Left lung (tissue), 14 donors: ENCODE results near the gene CYP3A7. TPM values are rescaled to one million over a fixed set of nuclear protein-coding genes. Genes with fewer than 3 reads are reported as not detected.

Experiments used
- ATAC-seq: fragments of 200-7000 bp; cut with Tn5 transposase; one replicate; pipeline ENCODE4 v1.9.1; 2020; ENCODE audit warnings: moderate library complexity
- DNase-seq, 4 donors: peaks; one replicate each; pipeline ENCODE4 v3.0.0-alpha.2; 2013 to 2020
- H3K27ac ChIP-seq, 2 donors: fragments of 200-600 bp; sonication (generic) in 1 of 2; one replicate each; pipeline versions ENCODE4 v1.5.0 to v1.8.0; 2020 to 2021
- H3K27me3 ChIP-seq, 2 donors: fragments of 200-600 bp; sonication (generic) in 1 of 2; one replicate each; pipeline versions ENCODE4 v1.5.0 to v1.8.0; 2020 to 2021
- H3K36me3 ChIP-seq, 2 donors: fragments of 200-600 bp; sonication (generic) in 1 of 2; one replicate each; pipeline versions ENCODE4 v1.5.0 to v1.8.0; 2020 to 2021
- H3K4me1 ChIP-seq, 2 donors: fragments of 200-600 bp; one replicate each; pipeline ENCODE4 v1.8.0; 2021
- H3K4me3 ChIP-seq, 2 donors: fragments of 200-600 bp; sonication (generic) in 1 of 2; one replicate each; pipeline versions ENCODE4 v1.5.0 to v1.8.0; 2020 to 2021; ENCODE audit warnings: mild to moderate bottlenecking in 1 of 2
- H3K9me3 ChIP-seq, 2 donors: fragments of 200-600 bp; sonication (generic) in 1 of 2; one replicate each; pipeline versions ENCODE4 v1.5.0 to v1.8.0; 2020 to 2021
- intact Hi-C, 2 donors: fragments of 100-400 bp; cut with DNase I; formaldehyde crosslinking; loops; one replicate each; pipeline versions ENCODE4 v1.11.2 to v1.14.2; 2022
- long read RNA-seq, 12 donors: library from polyadenylated mRNA in 2 of 12; unstranded in 2 of 12; transcript quantifications; one replicate each; pipeline ENCODE4 v2.0.0 and lab custom pipeline, GENCODE V29; 2019 to 2026
- polyA plus RNA-seq, 6 donors: library from polyadenylated mRNA; unstranded; fragments of 120-200 nt; gene quantifications; one replicate each; pipeline ENCODE4 v1.2.1, GENCODE V29; 2013; ENCODE audit not compliant: insufficient read length in 6 of 6
- total RNA-seq, 2 donors: library from RNA; stranded (reverse); fragmentation: NEBNext Ultra II Directional; extraction: Animal tissue kit (Norgen Biotek cat#: 25700); gene quantifications; one replicate each; pipeline ENCODE4 v1.2.1, GENCODE V29; 2021
- TF ChIP-seq, protein P1 (sequence below), 2 donors: fragments of 200-600 bp; sonication (generic) in 1 of 2; IDR thresholded peaks; one replicate each; pipeline versions ENCODE4 v1.5.0 to v1.8.0; 2021; ENCODE audit warnings: antibody characterized with exemption in 2 of 2
- donor health status: DM: no; HTN: yes; CAD: no.
- donor health status: DM: no; HTN: no; CAD: no.

Gene CYP3A7
- total RNA-seq (under 1 TPM; 0.37 to 0.41 TPM), polyA plus RNA-seq (1 to 10 TPM in 3 of 6 donors, under 1 TPM in 3; 0.79 to 2.9 (median 0.98) TPM)
- long read RNA-seq, donor 1, result 0 reads
- long read RNA-seq, donor 2, result 0 reads
- long read RNA-seq, donor 3, result 0 reads
- long read RNA-seq, donor 4, result 0 reads
- long read RNA-seq, donor 5, result 0 reads
- long read RNA-seq, donor 6, partial matches to known transcripts, result 0 of 1 reads
- long read RNA-seq, donor 6, other reads (novel, unspliced or antisense), result 0 of 1 reads
- long read RNA-seq, donor 7, result 0 reads
- long read RNA-seq, donor 8, result 0 reads
- long read RNA-seq, donor 9, result 0 reads
- long read RNA-seq, donor 10, result 0 reads
- long read RNA-seq, donor 11, result 0 reads
- long read RNA-seq, donor 12, result 0 reads

DNA sequence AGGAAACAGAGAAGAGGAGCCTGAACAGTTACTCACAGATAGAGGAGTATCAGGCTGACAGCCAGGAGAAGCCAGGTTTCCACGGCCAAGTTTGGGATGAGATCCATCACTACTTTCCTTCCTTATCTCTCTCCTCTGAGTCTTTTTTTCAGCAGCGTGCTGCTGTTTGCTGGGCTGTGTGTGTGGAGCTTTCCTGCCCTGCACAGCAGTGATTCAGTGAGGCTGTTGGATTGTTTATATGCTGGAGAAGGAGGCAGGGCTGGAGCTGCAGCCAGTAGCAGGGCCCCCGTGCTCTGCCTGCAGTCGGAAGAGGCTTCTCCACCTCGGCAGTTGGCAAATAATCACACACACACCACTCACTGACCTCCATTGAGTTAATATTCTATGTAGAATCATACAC is at the start of gene CYP3A7:
Gene CYP3A7 (minus strand): TSS at position 210 of the 400 bp plus-strand sequence. CDS start 103 bp downstream, at position 107.
- no peaks in the 10 kb centered on the region for H3K36me3 ChIP-seq
- intact Hi-C loops, result no loop called here
- H3K27me3 ChIP-seq, result no peaks in the 10 kb centered on the region
- no peak for DNase-seq
- no peak within 1 kb of the TSS for H3K27ac ChIP-seq
- TF ChIP-seq, protein P1, sequence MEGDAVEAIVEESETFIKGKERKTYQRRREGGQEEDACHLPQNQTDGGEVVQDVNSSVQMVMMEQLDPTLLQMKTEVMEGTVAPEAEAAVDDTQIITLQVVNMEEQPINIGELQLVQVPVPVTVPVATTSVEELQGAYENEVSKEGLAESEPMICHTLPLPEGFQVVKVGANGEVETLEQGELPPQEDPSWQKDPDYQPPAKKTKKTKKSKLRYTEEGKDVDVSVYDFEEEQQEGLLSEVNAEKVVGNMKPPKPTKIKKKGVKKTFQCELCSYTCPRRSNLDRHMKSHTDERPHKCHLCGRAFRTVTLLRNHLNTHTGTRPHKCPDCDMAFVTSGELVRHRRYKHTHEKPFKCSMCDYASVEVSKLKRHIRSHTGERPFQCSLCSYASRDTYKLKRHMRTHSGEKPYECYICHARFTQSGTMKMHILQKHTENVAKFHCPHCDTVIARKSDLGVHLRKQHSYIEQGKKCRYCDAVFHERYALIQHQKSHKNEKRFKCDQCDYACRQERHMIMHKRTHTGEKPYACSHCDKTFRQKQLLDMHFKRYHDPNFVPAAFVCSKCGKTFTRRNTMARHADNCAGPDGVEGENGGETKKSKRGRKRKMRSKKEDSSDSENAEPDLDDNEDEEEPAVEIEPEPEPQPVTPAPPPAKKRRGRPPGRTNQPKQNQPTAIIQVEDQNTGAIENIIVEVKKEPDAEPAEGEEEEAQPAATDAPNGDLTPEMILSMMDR (IDR thresholded peaks at IDR 0.05), result no peak
- H3K4me3 ChIP-seq, result no peak within 1 kb of the TSS
- no peaks in the 10 kb centered on the region for H3K9me3 ChIP-seq
- peak; percentile 39 for ATAC-seq
- H3K4me1 ChIP-seq, result no peaks in the 10 kb centered on the region

DNA sequence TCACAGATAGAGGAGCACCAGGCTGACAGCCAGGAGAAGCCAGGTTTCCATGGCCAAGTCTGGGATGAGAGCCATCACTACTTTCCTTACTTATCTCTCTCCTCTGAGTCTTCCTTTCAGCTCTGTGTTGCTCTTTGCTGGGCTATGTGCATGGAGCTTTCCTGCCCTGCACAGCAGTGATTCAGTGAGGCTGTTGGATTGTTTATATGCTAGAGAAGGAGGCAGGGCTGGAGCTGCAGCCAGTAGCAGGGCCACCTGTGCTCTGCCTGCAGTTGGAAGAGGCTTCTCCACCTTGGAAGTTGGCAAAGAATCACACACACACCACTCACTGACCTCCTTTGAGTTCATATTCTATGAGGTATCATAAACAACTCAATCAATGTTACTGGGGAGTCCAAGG is 49.0 kb upstream of the CYP3A7 start, which contains the start of gene CYP3A4:
Gene CYP3A4 (minus strand): TSS at position 178 of the 400 bp plus-strand sequence. CDS start 103 bp downstream, at position 75.
- Histone ChIP-seq H3K27me3 (no peaks in the 10 kb centered on the region), H3K9me3 (no peaks in the 10 kb centered on the region), H3K4me1 (no peaks in the 10 kb centered on the region), H3K36me3 (no peaks in the 10 kb centered on the region), H3K4me3 (no peak within 1 kb of the TSS), H3K27ac (no peak within 1 kb of the TSS)
- TF ChIP-seq, protein P1 (IDR thresholded peaks at IDR 0.05), result no peak
- no peak for DNase-seq
- intact Hi-C loops, result no loop called here
- ATAC-seq, result no peak

DNA sequence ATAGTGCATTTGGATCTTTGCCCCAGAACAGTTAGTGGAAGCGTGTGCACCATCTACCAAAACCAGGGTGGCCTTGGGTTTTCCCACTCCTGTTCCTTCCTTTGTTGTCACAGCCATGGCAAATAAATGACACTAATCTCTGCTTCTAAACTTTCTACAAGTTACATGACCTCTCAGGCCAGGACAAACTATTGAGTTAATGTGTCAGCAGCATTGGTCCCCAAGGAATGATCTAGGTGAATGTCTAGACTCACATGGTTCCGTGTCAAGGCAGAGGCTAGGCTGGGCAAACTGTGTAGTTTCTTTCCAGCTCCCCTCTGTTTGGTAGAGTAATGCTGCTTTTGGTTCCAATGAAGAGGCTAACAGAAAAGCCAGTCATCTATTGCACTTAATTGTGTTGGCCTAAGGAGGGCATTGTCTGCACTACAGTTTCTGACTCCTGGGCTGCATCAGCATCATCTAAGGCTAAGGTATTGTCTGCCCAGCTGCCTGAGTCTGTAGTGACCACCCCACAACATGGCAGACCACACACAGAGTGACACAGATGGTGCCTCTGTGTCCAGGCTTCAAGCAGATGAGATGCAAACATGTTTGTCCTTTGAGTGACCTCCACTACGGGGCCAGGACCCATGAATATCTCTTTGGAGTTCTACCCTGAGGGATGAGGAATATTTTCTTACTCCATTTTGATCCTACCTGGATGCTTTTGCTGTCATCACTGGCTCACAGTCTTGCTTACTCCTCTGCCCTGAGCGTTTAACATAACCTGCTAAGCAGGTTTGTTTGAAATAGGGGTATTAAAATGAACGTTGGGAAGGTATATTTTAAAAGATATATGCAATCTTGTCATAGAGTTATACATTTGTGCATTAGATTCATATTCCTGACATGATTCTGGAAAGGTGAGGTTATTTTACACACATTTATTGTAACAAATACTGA is 47.3 kb upstream of the CYP3A7 start:
- H3K9me3 ChIP-seq, result no peaks in the 10 kb centered on the region
- intact Hi-C loops, result no loop called here
- H3K4me1 ChIP-seq, result no peaks in the 10 kb centered on the region
- no peaks in the 10 kb centered on the region for H3K27me3 ChIP-seq
- no peaks in the 10 kb centered on the region for H3K36me3 ChIP-seq
- no peak overlapping the region for H3K4me3 ChIP-seq
- DNase-seq (no peak), ATAC-seq (no peak)
- H3K27ac ChIP-seq, result no peak overlapping the region
- TF ChIP-seq, protein P1 (IDR thresholded peaks at IDR 0.05), result no peak

DNA sequence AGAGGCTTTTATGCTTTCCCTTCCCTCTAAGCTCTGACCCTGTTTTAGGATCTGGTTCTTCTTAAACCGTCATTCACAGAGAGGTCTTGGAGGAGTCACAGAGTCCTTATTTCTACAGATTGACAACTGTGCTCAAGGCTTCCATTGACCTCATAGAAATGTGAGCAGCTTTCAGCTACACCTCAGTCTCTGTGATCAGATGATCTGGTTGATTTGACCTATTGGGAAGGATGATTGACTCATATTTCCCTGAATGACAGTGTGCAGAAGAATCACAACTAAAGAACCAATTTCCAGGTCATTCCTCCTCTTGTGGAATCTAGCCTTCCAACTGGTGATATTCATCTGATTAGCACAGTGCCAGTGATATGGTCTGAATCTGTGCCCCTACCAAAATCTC is 45.6 kb upstream of the CYP3A7 start:
- Histone ChIP-seq H3K27ac (no peak overlapping the region), H3K4me3 (no peak overlapping the region), H3K36me3 (no peaks in the 10 kb centered on the region), H3K4me1 (no peaks in the 10 kb centered on the region), H3K27me3 (no peaks in the 10 kb centered on the region), H3K9me3 (no peaks in the 10 kb centered on the region)
- ATAC-seq (no peak), DNase-seq (no peak)
- intact Hi-C loops, result no loop called here
- TF ChIP-seq, protein P1 (IDR thresholded peaks at IDR 0.05), result no peak

DNA sequence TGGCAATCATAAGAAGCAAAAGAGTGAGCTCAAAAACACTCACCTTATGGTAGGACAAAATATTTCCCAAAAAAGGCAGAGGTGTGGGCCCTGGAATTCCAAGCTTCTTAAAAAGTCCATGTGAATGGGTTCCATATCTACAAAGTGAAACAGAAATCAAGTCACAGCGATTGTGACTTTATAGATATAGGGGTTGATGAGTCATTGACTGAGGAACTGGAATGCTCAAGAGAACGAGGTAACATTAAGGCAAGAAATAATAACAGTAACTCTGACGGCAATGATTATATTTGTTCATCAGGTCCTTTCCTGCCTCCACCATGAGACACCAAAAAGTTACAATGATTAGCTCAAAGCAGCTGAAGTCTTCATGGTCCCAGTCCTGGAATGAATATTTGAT is 45.0 kb upstream of the CYP3A7 start:
- ATAC-seq, result no peak
- Histone ChIP-seq H3K36me3 (no peaks in the 10 kb centered on the region), H3K27ac (no peak overlapping the region), H3K27me3 (no peaks in the 10 kb centered on the region), H3K4me3 (no peak overlapping the region), H3K9me3 (no peaks in the 10 kb centered on the region), H3K4me1 (no peaks in the 10 kb centered on the region)
- intact Hi-C loops, result no loop called here
- DNase-seq, result no peak
- TF ChIP-seq, protein P1 (IDR thresholded peaks at IDR 0.05), result no peak
